ENCODE results near the gene ACP5. TPM values are rescaled to one million over a fixed set of nuclear protein-coding genes. Genes with fewer than 3 reads are reported as not detected.

Gene ACP5
- total and polyA plus RNA-seq, 3 experiments from 2014 or later = 5.7 to 11.8 (median 5.7) TPM

GRCh38 chr19:11539495-11540365 lies 37.7 kb downstream of the ACP5 start:
- H3K27ac ChIP-seq (ENCODE audit: low read depth, low read length) = peak overlapping the region; percentile 57
- H3K36me3 ChIP-seq (ENCODE audit: insufficient read depth, low read length) = no peaks in the 10 kb centered on the region
- DNase-seq = no peak
- Mint-ChIP-seq H3K27me3 (peaks cover 16 to 25% of the 10 kb centered on the region in 2 donors), H3K36me3 (no peaks in the 10 kb centered on the region), H3K27ac (no peak overlapping the region), H3K4me1 (peaks cover 10 to 16% (median 10%) of the 10 kb centered on the region in 3 donors), H3K4me3 (no peak overlapping the region), H3K9me3 (no peaks in the 10 kb centered on the region)
- H3K27me3 ChIP-seq (ENCODE audit: insufficient read depth, low read length, poor library complexity, severe bottlenecking) = peaks cover 5% of the 10 kb centered on the region
- no peaks in the 10 kb centered on the region for H3K9me3 ChIP-seq (ENCODE audit: low read length)
- no peak overlapping the region for H3K4me3 ChIP-seq (ENCODE audit: low read length)
- H3K4me1 ChIP-seq (ENCODE audit: insufficient read depth, low read length) = peaks cover 14% of the 10 kb centered on the region
- CTCF ChIA-PET = no interaction called here
- POLR2A ChIA-PET = no interaction called here

- Mint-ChIP-seq H3K4me3 (no peak within 1 kb of the TSS), H3K9me3 (no peaks in the 10 kb centered on the region), H3K27me3 (peaks cover 16 to 19% of the 10 kb centered on the region in 2 donors), H3K4me1 (peaks cover 10 to 16% (median 14%) of the 10 kb centered on the region in 3 donors), H3K27ac (peak within 1 kb of the TSS in 3 of 8 donors; percentile 5 to 47 (median 14)), H3K36me3 (no peaks in the 10 kb centered on the region)
- H3K4me3 ChIP-seq (ENCODE audit: low read length) = no peak within 1 kb of the TSS
- no peaks in the 10 kb centered on the region for H3K9me3 ChIP-seq (ENCODE audit: low read length)
- POLR2A ChIA-PET = interaction anchor here (0.7 kb wide), 1 partner anchor 21 kb away, joined by 3 read pairs; the partner anchor contains the start of gene ELOF1
- peaks cover 5% of the 10 kb centered on the region for H3K27me3 ChIP-seq (ENCODE audit: insufficient read depth, low read length, poor library complexity, severe bottlenecking)
- H3K4me1 ChIP-seq (ENCODE audit: insufficient read depth, low read length) = peaks cover 14% of the 10 kb centered on the region
- CTCF ChIA-PET = no interaction called here
- peak within 1 kb of the TSS; percentile 57 for H3K27ac ChIP-seq (ENCODE audit: low read depth, low read length)
- no peak for DNase-seq
- no peaks in the 10 kb centered on the region for H3K36me3 ChIP-seq (ENCODE audit: insufficient read depth, low read length)
Observed at GRCh38 chr19:11538232-11539036, 39.0 kb downstream of the ACP5 start, which contains the start of gene CNN1. CNN1 (plus strand) TSS chr19:11538851; CDS start chr19:11538928, 77 bp downstream.

GRCh38 chr19:11535792-11536595 lies 41.5 kb downstream of the ACP5 start:
- ChIA-PET POLR2A (interaction anchor here (0.7 to 0.9 kb wide), 2 partner anchors 23 to 35 kb away, joined by 3 to 5 read pairs; partner anchors contain the start of gene ELOF1), CTCF (interaction anchor here (0.7 to 1.9 kb wide), 13 partner anchors 8 to 154 kb away, joined by 3 to 14 read pairs (median 5); partner anchors contain the start of gene ELOF1)
- Histone ChIP-seq H3K4me1 (ENCODE audit: insufficient read depth, low read length) (peaks cover 14% of the 10 kb centered on the region), H3K36me3 (ENCODE audit: insufficient read depth, low read length) (no peaks in the 10 kb centered on the region), H3K4me3 (ENCODE audit: low read length) (peak overlapping the region; percentile 49), H3K27ac (ENCODE audit: low read depth, low read length) (peak overlapping the region; percentile 67), H3K9me3 (ENCODE audit: low read length) (no peaks in the 10 kb centered on the region), H3K27me3 (ENCODE audit: insufficient read depth, low read length, poor library complexity, severe bottlenecking) (peaks cover 5% of the 10 kb centered on the region)
- Mint-ChIP-seq H3K36me3 (no peaks in the 10 kb centered on the region), H3K27me3 (peaks cover 11 to 12% of the 10 kb centered on the region in 2 donors), H3K4me3 (peak overlapping the region; percentile 53 to 81 (median 70)), H3K9me3 (no peaks in the 10 kb centered on the region), H3K4me1 (peaks cover 10 to 16% (median 14%) of the 10 kb centered on the region in 3 donors), H3K27ac (peak overlapping the region; percentile 66 to 91 (median 81))
- peak; percentile 73 to 86 (median 83) for DNase-seq

- POLR2A ChIA-PET = interaction anchor here (0.6 kb wide), 1 partner anchor 54 kb away, joined by 5 read pairs; no protein-coding TSS in a partner anchor
Observed at GRCh38 chr19:11534948-11535347, 42.5 kb downstream of the ACP5 start.

GRCh38 chr19:11534538-11534937 lies 42.9 kb downstream of the ACP5 start:
- peaks cover 6 to 8% of the 10 kb centered on the region in 2 donors for H3K27me3 Mint-ChIP-seq
- Histone ChIP-seq H3K27me3 (ENCODE audit: insufficient read depth, low read length, poor library complexity, severe bottlenecking) (peaks cover 5% of the 10 kb centered on the region), H3K36me3 (ENCODE audit: insufficient read depth, low read length) (no peaks in the 10 kb centered on the region), H3K9me3 (ENCODE audit: low read length) (no peaks in the 10 kb centered on the region), H3K27ac (ENCODE audit: low read depth, low read length) (no peak overlapping the region), H3K4me3 (ENCODE audit: low read length) (no peak overlapping the region), H3K4me1 (ENCODE audit: insufficient read depth, low read length) (peaks cover 14% of the 10 kb centered on the region)
- DNase-seq = no peak
- no peaks in the 10 kb centered on the region for H3K9me3 Mint-ChIP-seq
- H3K27ac Mint-ChIP-seq = peak overlapping the region; percentile 25 to 89 (median 58)
- peaks cover 10 to 16% (median 14%) of the 10 kb centered on the region in 3 donors for H3K4me1 Mint-ChIP-seq
- ChIA-PET POLR2A (no interaction called here), CTCF (no interaction called here)
- H3K4me3 Mint-ChIP-seq = peak overlapping the region in 4 of 7 donors; percentile 18 to 44 (median 30)
- H3K36me3 Mint-ChIP-seq = no peaks in the 10 kb centered on the region

More at GRCh38 chr19:11534948-11535347, 42.5 kb downstream of the ACP5 start:
- no peaks in the 10 kb centered on the region for H3K36me3 ChIP-seq (ENCODE audit: insufficient read depth, low read length)
- peaks cover 14% of the 10 kb centered on the region for H3K4me1 ChIP-seq (ENCODE audit: insufficient read depth, low read length)
- H3K27ac Mint-ChIP-seq = peak overlapping the region in 6 of 8 donors; percentile 25 to 89 (median 58)
- H3K9me3 ChIP-seq (ENCODE audit: low read length) = no peaks in the 10 kb centered on the region
- no peak overlapping the region for H3K4me3 ChIP-seq (ENCODE audit: low read length)
- DNase-seq = no peak
- peaks cover 5% of the 10 kb centered on the region for H3K27me3 ChIP-seq (ENCODE audit: insufficient read depth, low read length, poor library complexity, severe bottlenecking)
- no peaks in the 10 kb centered on the region for H3K9me3 Mint-ChIP-seq
- H3K27ac ChIP-seq (ENCODE audit: low read depth, low read length) = no peak overlapping the region
- peaks cover 6 to 8% of the 10 kb centered on the region in 2 donors for H3K27me3 Mint-ChIP-seq
- H3K4me1 Mint-ChIP-seq = peaks cover 10 to 16% (median 14%) of the 10 kb centered on the region in 3 donors
- peak overlapping the region in 3 of 7 donors; percentile 17 to 44 (median 23) for H3K4me3 Mint-ChIP-seq
- H3K36me3 Mint-ChIP-seq = no peaks in the 10 kb centered on the region
- CTCF ChIA-PET = interaction anchor here (1.9 kb wide), 1 partner anchor 53 kb away, joined by 13 read pairs; no protein-coding TSS in a partner anchor

GRCh38 chr19:11530432-11530831 lies 47.0 kb downstream of the ACP5 start:
- Mint-ChIP-seq H3K9me3 (no peaks in the 10 kb centered on the region), H3K27ac (peak overlapping the region in 1 of 8 donors; percentile 33), H3K4me3 (peak overlapping the region in 3 of 7 donors; percentile 16 to 55 (median 37)), H3K36me3 (peaks cover 0 to 14% (median 4%) of the 10 kb centered on the region in 3 donors), H3K4me1 (peaks cover 22 to 31% (median 23%) of the 10 kb centered on the region in 3 donors), H3K27me3 (no peaks in the 10 kb centered on the region)
- ChIA-PET CTCF (interaction anchor here (2.8 kb wide), 1 partner anchor 48 kb away, joined by 9 read pairs; no protein-coding TSS in a partner anchor), POLR2A (no interaction called here)
- no peaks in the 10 kb centered on the region for H3K36me3 ChIP-seq (ENCODE audit: insufficient read depth, low read length)
- no peak overlapping the region for H3K4me3 ChIP-seq (ENCODE audit: low read length)
- H3K27me3 ChIP-seq (ENCODE audit: insufficient read depth, low read length, poor library complexity, severe bottlenecking) = no peaks in the 10 kb centered on the region
- no peaks in the 10 kb centered on the region for H3K9me3 ChIP-seq (ENCODE audit: low read length)
- H3K4me1 ChIP-seq (ENCODE audit: insufficient read depth, low read length) = peaks cover 19% of the 10 kb centered on the region
- no peak overlapping the region for H3K27ac ChIP-seq (ENCODE audit: low read depth, low read length)
- peak in 1 of 5 donors; percentile 49 for DNase-seq

Measured in CD8-positive, alpha-beta memory T cell (primary cell).